Panc1 (cell line): Measurements from ENCODE around the gene DVL3. TPM values are rescaled to one million over a fixed set of nuclear protein-coding genes. Genes with fewer than 3 reads are reported as not detected.

ENCODE experiments used
- ATAC-seq: fragments of 200-7000 bp; cut with Tn5 transposase; 2 replicates; pipeline ENCODE4 v1.9.1; 2020; ENCODE audit warnings: mild to moderate bottlenecking, moderate library complexity
- BruUV-seq: library from RNA; stranded (reverse); fragments of 400-500 nt; replicated peaks from 2 replicates; lab custom pipeline; 2021; lab: Mats Ljungman, UMichigan
- CTCF ChIA-PET: fragments of 300-600 bp; sonication (Branson Sonifier 250); formaldehyde crosslinking; loops from one replicate; lab custom pipeline; 2022; ENCODE audit warnings: antibody characterized with exemption; lab: Charles Lee
- POLR2A ChIA-PET: fragments of 300-600 bp; sonication (Branson Sonifier 250); formaldehyde crosslinking; loops from one replicate; lab custom pipeline; 2022; ENCODE audit warnings: antibody characterized with exemption; lab: Charles Lee
- DNase-seq: peaks from one replicate; pipeline ENCODE4 v3.0.0-alpha.2; 2010; ENCODE audit warnings: low read depth, low spot score
- H3K27ac ChIP-seq: 2 replicates; pipeline ENCODE4 v1.5.1; 2011; ENCODE audit warnings: mild to moderate bottlenecking, low read length, inconsistent platforms
- H3K27me3 ChIP-seq: fragments of 200-500 bp; sonication (Bioruptor generic); 2 replicates; pipeline ENCODE4 v1.6.0; 2014; ENCODE audit warnings: low read length, inconsistent platforms; ENCODE audit not compliant: control insufficient read depth, insufficient read depth
- H3K36me3 ChIP-seq: fragments of 200-500 bp; sonication (Bioruptor generic); 2 replicates; pipeline ENCODE4 v1.5.1; 2014; ENCODE audit warnings: inconsistent platforms, mild to moderate bottlenecking, low read length, moderate library complexity; ENCODE audit not compliant: control insufficient read depth, insufficient read depth
- H3K4me1 ChIP-seq: 2 replicates; pipeline ENCODE4 v1.5.1; 2011; ENCODE audit warnings: inconsistent platforms, mild to moderate bottlenecking, low read length, moderate library complexity; ENCODE audit not compliant: control insufficient read depth, insufficient read depth
- H3K4me3 ChIP-seq, 2 experiments: 2 replicates each; pipeline ENCODE4 v1.5.1; 2011 to 2012; ENCODE audit warnings: low read depth in 2 of 2, low read length in 2 of 2, mild to moderate bottlenecking in 2 of 2, inconsistent platforms in 1 of 2, moderate library complexity in 1 of 2
- H3K9me3 ChIP-seq: fragments of 200-500 bp; sonication (Bioruptor generic); 2 replicates; pipeline ENCODE4 v1.5.1; 2014; ENCODE audit warnings: low read depth, mild to moderate bottlenecking, inconsistent platforms, low read length, moderate library complexity; ENCODE audit not compliant: control insufficient read depth, insufficient read depth
- POLR2AphosphoS5 ChIP-seq: IDR thresholded peaks from 2 replicates; pipeline ENCODE4 v1.6.1; 2012; ENCODE audit warnings: mild to moderate bottlenecking, low read depth, low read length, moderate library complexity
- SIN3A ChIP-seq: IDR thresholded peaks from 2 replicates; pipeline ENCODE4 v1.6.1; 2012; ENCODE audit warnings: low read depth, mild to moderate bottlenecking, low read length, moderate library complexity, borderline replicate concordance; ENCODE audit not compliant: insufficient read depth
- TCF7L2 ChIP-seq: IDR thresholded peaks from 2 replicates; pipeline ENCODE4 v1.6.1; 2011; ENCODE audit warnings: mild to moderate bottlenecking, low read depth, low read length, inconsistent platforms
- in situ Hi-C: cut with HindIII; loops from 2 replicates; pipeline ENCODE4 v1.10.0; 2016; ENCODE audit warnings: low sequenced_read_pairs, low pct_unique_long_range_greater_than_20kb
- intact Hi-C: fragments of 100-400 bp; cut with micrococcal nuclease; formaldehyde crosslinking; loops from one replicate; pipeline ENCODE4 v1.10.0; 2022; ENCODE audit not compliant: unreplicated experiment
- total RNA-seq: library from RNA; stranded (reverse); gene quantifications from one replicate; pipeline ENCODE4 v1.2.1, GENCODE V29; 2021; ENCODE audit not compliant: unreplicated experiment
- TF ChIP-seq, protein P1 (sequence below): fragments of 450-650 bp; IDR thresholded peaks from 2 replicates; pipeline ENCODE4 v1.5.1; 2017; ENCODE audit warnings: mild to moderate bottlenecking
- TF ChIP-seq, protein P2 (sequence below), 2 experiments: IDR thresholded peaks; 2 replicates each; pipeline ENCODE4 v1.6.1; 2011 to 2012; ENCODE audit warnings: low read depth in 2 of 2, control low read depth in 1 of 2, low read length in 1 of 2, mild to moderate bottlenecking in 1 of 2, moderate library complexity in 1 of 2; ENCODE audit not compliant: insufficient read depth in 1 of 2

DVL3 gene
- total RNA-seq, 1 experiment from 2014 or later, result 97.2 TPM

DNA sequence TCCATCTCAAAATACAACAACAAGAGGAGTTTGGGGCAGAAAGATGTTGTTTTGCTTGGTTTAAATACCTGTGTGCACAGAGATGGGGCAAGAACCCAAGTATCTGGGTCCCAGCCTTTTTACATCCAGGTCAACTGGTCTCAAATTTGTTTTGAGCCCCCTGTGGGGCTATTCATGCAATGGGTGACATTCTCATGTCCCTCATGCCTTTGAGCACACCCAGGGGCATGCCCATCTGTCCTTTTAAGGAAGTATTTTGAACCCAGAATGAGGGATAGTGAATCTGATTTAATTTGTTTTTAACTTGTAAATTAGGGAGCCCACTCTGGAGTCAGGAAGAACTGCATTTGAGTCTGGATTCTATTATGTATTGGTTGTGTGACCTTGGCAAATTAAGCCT, 45.6 kb downstream of the DVL3 start:
- CTCF ChIA-PET, result no interaction called here

DNA sequence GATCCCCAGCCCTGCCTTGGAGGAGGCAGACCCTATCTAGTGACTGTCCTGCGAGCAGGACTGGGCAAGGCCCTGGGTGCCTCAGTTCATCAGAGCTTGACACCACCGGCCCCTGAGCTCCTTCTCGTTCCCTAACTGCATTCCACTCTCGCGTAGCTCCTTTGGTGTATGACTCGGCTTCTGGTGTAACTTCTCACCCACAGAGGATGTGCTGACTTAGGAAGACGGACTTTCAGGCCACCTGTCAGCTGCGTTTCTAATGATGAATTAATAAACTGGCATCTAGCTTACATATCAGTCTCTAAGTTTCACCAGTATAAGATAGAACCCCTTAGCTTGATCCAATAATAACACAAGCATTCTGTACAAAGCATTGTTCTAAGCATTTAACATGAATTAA, 48.3 kb downstream of the DVL3 start:
- TF ChIP-seq TCF7L2 (no peak), SIN3A (no peak), POLR2AphosphoS5 (no peak)
- TF ChIP-seq, protein P1, sequence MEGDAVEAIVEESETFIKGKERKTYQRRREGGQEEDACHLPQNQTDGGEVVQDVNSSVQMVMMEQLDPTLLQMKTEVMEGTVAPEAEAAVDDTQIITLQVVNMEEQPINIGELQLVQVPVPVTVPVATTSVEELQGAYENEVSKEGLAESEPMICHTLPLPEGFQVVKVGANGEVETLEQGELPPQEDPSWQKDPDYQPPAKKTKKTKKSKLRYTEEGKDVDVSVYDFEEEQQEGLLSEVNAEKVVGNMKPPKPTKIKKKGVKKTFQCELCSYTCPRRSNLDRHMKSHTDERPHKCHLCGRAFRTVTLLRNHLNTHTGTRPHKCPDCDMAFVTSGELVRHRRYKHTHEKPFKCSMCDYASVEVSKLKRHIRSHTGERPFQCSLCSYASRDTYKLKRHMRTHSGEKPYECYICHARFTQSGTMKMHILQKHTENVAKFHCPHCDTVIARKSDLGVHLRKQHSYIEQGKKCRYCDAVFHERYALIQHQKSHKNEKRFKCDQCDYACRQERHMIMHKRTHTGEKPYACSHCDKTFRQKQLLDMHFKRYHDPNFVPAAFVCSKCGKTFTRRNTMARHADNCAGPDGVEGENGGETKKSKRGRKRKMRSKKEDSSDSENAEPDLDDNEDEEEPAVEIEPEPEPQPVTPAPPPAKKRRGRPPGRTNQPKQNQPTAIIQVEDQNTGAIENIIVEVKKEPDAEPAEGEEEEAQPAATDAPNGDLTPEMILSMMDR, result no peak
- TF ChIP-seq, protein P2, sequence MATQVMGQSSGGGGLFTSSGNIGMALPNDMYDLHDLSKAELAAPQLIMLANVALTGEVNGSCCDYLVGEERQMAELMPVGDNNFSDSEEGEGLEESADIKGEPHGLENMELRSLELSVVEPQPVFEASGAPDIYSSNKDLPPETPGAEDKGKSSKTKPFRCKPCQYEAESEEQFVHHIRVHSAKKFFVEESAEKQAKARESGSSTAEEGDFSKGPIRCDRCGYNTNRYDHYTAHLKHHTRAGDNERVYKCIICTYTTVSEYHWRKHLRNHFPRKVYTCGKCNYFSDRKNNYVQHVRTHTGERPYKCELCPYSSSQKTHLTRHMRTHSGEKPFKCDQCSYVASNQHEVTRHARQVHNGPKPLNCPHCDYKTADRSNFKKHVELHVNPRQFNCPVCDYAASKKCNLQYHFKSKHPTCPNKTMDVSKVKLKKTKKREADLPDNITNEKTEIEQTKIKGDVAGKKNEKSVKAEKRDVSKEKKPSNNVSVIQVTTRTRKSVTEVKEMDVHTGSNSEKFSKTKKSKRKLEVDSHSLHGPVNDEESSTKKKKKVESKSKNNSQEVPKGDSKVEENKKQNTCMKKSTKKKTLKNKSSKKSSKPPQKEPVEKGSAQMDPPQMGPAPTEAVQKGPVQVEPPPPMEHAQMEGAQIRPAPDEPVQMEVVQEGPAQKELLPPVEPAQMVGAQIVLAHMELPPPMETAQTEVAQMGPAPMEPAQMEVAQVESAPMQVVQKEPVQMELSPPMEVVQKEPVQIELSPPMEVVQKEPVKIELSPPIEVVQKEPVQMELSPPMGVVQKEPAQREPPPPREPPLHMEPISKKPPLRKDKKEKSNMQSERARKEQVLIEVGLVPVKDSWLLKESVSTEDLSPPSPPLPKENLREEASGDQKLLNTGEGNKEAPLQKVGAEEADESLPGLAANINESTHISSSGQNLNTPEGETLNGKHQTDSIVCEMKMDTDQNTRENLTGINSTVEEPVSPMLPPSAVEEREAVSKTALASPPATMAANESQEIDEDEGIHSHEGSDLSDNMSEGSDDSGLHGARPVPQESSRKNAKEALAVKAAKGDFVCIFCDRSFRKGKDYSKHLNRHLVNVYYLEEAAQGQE (IDR thresholded peaks at IDR 0.05; ENCODE audit: insufficient read depth in 1 of 2, low read depth in 2 of 2, low read length in 1 of 2), result no peak
- ChIA-PET CTCF (interaction anchor here (0.6 kb wide), 1 partner anchor 23 kb away, joined by 9 read pairs; no protein-coding TSS in a partner anchor), POLR2A (interaction anchor here (0.5 kb wide), 1 partner anchor 14 kb away, joined by 4 read pairs; no protein-coding TSS in a partner anchor)
- in situ Hi-C loops, result no loop called here
- ATAC-seq (no peak), DNase-seq (no peak)
- BruUV-seq, result no TSS peak
- intact Hi-C loops, result no loop called here
- Histone ChIP-seq H3K4me1 (no peaks in the 10 kb centered on the region), H3K27ac (no peak overlapping the region), H3K36me3 (no peaks in the 10 kb centered on the region), H3K4me3 (no peak overlapping the region), H3K9me3 (no peaks in the 10 kb centered on the region), H3K27me3 (no peaks in the 10 kb centered on the region)

More for the DNA sequence above, 45.6 kb downstream of the DVL3 start:
- no peak overlapping the region for H3K27ac ChIP-seq
- TF ChIP-seq SIN3A, result no peak
- H3K4me1 ChIP-seq, result no peaks in the 10 kb centered on the region
- no peaks in the 10 kb centered on the region for H3K9me3 ChIP-seq
- intact Hi-C loops, result no loop called here
- H3K36me3 ChIP-seq, result no peaks in the 10 kb centered on the region
- no TSS peak for BruUV-seq
- DNase-seq, result no peak
- no peak overlapping the region for H3K4me3 ChIP-seq
- POLR2A ChIA-PET, result no interaction called here
- in situ Hi-C loops, result no loop called here
- ATAC-seq, result no peak
- H3K27me3 ChIP-seq, result no peaks in the 10 kb centered on the region

DNA sequence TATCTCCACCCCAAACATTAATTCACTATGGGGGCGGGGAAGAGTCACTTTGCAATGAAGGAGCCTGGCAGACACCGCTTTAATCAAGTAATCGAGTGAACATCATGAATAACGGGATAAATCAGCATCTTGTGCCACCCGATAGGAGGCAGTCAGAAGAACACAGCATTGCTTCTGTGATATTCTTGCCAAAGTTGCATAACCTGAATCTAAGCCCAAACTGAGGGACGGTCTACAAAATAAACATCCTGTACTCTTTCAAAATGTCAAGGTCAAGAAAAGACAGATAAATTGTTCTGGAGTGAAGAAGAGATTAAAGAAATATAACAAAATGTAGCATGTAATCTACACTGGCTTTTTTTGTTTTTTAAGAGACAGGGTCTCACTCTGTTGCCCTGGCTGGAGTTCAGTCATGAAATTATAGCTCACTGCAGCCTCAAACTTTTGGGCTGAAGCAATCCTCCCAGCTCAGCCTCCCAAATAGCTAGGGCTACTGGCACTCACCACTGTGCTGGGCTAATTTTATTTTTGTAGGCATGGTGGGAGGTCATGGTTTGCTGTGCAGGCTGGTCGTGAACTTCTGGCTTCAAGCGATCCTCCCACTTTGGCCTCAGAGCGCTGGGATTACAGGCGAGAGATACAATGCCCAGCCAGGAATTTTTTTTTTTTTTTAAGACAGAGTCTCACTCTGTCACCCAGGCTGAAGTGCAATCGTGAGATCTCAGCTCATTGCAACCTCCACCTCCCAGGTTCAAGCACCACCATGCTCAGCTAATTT, 54.2 kb downstream of the DVL3 start:
- intact Hi-C loops, result no loop called here
- Histone ChIP-seq H3K27me3 (no peaks in the 10 kb centered on the region), H3K27ac (no peak overlapping the region), H3K36me3 (no peaks in the 10 kb centered on the region), H3K4me1 (no peaks in the 10 kb centered on the region), H3K9me3 (no peaks in the 10 kb centered on the region), H3K4me3 (no peak overlapping the region)
- ATAC-seq (no peak), DNase-seq (no peak)
- in situ Hi-C loops, result no loop called here
- TF ChIP-seq, protein P2 (IDR thresholded peaks at IDR 0.05; ENCODE audit: insufficient read depth in 1 of 2, low read depth in 2 of 2, low read length in 1 of 2), result no peak
- TF ChIP-seq SIN3A (no peak), POLR2AphosphoS5 (no peak), TCF7L2 (no peak)
- TF ChIP-seq, protein P1, result no peak
- ChIA-PET CTCF (no interaction called here), POLR2A (interaction anchor here (0.5 kb wide), 1 partner anchor 51 kb away, joined by 4 read pairs; no protein-coding TSS in a partner anchor)
- no TSS peak for BruUV-seq
